ENCODE measurements around the gene DDX31.

The DDX31 gene

DNA sequence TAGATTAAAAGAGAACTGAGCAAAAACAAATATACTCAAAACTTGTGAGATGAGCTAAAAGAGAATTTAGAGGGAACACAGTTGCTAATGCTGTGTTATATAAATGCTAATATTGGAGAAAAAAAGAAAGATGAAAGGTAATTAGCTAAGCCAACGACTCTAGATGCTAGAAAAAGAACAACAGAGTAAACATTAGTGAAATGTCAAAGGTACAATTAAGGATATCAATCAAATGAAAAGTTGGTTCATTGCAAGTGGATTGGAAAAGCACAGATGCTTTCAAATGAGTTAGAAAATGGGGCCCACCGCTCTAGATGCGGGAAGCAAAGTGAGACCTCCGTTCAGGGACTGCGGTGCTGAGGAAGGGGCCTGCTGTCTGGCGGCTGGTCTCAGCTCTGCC, 105.3 kb downstream of the DDX31 start:
- H3K9me3 Mint-ChIP-seq, result peaks cover 2% of the 10 kb centered on the region
- TF ChIP-seq, protein P1, sequence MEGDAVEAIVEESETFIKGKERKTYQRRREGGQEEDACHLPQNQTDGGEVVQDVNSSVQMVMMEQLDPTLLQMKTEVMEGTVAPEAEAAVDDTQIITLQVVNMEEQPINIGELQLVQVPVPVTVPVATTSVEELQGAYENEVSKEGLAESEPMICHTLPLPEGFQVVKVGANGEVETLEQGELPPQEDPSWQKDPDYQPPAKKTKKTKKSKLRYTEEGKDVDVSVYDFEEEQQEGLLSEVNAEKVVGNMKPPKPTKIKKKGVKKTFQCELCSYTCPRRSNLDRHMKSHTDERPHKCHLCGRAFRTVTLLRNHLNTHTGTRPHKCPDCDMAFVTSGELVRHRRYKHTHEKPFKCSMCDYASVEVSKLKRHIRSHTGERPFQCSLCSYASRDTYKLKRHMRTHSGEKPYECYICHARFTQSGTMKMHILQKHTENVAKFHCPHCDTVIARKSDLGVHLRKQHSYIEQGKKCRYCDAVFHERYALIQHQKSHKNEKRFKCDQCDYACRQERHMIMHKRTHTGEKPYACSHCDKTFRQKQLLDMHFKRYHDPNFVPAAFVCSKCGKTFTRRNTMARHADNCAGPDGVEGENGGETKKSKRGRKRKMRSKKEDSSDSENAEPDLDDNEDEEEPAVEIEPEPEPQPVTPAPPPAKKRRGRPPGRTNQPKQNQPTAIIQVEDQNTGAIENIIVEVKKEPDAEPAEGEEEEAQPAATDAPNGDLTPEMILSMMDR (IDR thresholded peaks at IDR 0.05), result no peak
- H3K36me3 Mint-ChIP-seq (ENCODE audit: low read depth), result peaks cover 1% of the 10 kb centered on the region
- peaks cover 46% of the 10 kb centered on the region for H3K27me3 Mint-ChIP-seq (ENCODE audit: low read depth, poor library complexity)
- peaks cover 48% of the 10 kb centered on the region for H3K4me1 Mint-ChIP-seq
- H3K27ac Mint-ChIP-seq, result no peak overlapping the region
- DNase-seq, result no peak
- no peak overlapping the region for H3K4me3 Mint-ChIP-seq

DNA sequence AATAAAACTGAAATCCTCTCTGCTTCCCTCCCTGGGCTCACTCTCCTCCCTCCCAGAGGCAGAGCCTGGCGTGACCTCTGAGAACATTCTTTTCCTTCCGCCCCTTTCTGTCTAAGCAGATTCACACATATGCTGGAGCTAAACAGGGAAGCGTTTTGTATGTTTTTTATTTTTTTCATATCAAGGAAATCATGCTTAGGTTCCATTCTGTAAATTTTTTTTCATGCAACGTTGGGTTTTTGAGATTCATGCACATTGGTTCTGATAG, 107.5 kb downstream of the DDX31 start:
- peak overlapping the region; percentile 36 for H3K4me3 Mint-ChIP-seq
- H3K4me1 Mint-ChIP-seq, result peaks cover 62% of the 10 kb centered on the region
- TF ChIP-seq, protein P1 (IDR thresholded peaks at IDR 0.05), result no peak
- DNase-seq, result no peak
- H3K27ac Mint-ChIP-seq, result no peak overlapping the region
- H3K9me3 Mint-ChIP-seq, result peaks cover 14% of the 10 kb centered on the region
- H3K27me3 Mint-ChIP-seq (ENCODE audit: low read depth, poor library complexity), result peaks cover 44% of the 10 kb centered on the region
- peaks cover 11% of the 10 kb centered on the region for H3K36me3 Mint-ChIP-seq (ENCODE audit: low read depth)

GRCh38 chr9:132560616-132561202, 109.1 kb downstream of the DDX31 start:
- Mint-ChIP-seq H3K36me3 (ENCODE audit: low read depth) (peaks cover 11% of the 10 kb centered on the region), H3K27ac (peak overlapping the region; percentile 60), H3K4me3 (peak overlapping the region; percentile 24), H3K9me3 (peaks cover 14% of the 10 kb centered on the region), H3K27me3 (ENCODE audit: low read depth, poor library complexity) (peaks cover 41% of the 10 kb centered on the region), H3K4me1 (peaks cover 67% of the 10 kb centered on the region)
- TF ChIP-seq, protein P1 (IDR thresholded peaks at IDR 0.05), result no peak
- peak; percentile 56 for DNase-seq

DNA sequence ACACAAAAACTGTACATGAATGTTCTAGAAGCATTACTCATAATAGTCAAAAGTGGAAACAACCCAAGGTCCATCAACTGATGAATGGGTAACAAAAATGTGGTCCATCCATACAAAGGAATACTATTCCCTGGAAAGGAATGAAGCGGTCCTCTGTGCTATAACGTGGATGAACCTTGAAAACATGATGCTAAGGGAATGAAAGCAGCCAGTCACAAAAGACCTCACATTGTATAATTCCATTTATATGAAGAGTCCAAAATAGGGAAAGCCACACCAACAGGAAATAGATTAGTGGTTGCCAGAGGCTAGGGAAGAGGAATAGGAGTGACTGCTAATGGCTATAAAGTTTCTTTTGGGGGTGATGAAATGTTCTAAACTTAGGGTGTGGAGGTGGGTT, 110.1 kb downstream of the DDX31 start:
- H3K9me3 Mint-ChIP-seq, result peaks cover 14% of the 10 kb centered on the region
- no peak for DNase-seq
- peaks cover 39% of the 10 kb centered on the region for H3K27me3 Mint-ChIP-seq (ENCODE audit: low read depth, poor library complexity)
- H3K36me3 Mint-ChIP-seq (ENCODE audit: low read depth), result peaks cover 11% of the 10 kb centered on the region
- no peak overlapping the region for H3K4me3 Mint-ChIP-seq
- no peak overlapping the region for H3K27ac Mint-ChIP-seq
- TF ChIP-seq, protein P1 (IDR thresholded peaks at IDR 0.05), result no peak
- peaks cover 75% of the 10 kb centered on the region for H3K4me1 Mint-ChIP-seq

GRCh38 chr9:132557159-132557558, 112.6 kb downstream of the DDX31 start:
- DNase-seq, result no peak
- TF ChIP-seq, protein P1 (IDR thresholded peaks at IDR 0.05), result no peak
- Mint-ChIP-seq H3K27me3 (ENCODE audit: low read depth, poor library complexity) (peaks cover 26% of the 10 kb centered on the region), H3K9me3 (peaks cover 14% of the 10 kb centered on the region), H3K4me1 (peaks cover 71% of the 10 kb centered on the region), H3K36me3 (ENCODE audit: low read depth) (peaks cover 11% of the 10 kb centered on the region), H3K27ac (peak overlapping the region; percentile 21), H3K4me3 (peak overlapping the region; percentile 39)

- DNase-seq, result peak; percentile 48
These were observed 113.1 kb downstream of the DDX31 start for GRCh38 chr9:132556714-132557113.

More at GRCh38 chr9:132556714-132557113, 113.1 kb downstream of the DDX31 start:
- Mint-ChIP-seq H3K9me3 (peaks cover 14% of the 10 kb centered on the region), H3K27ac (peak overlapping the region; percentile 21), H3K36me3 (ENCODE audit: low read depth) (peaks cover 11% of the 10 kb centered on the region), H3K4me3 (peak overlapping the region; percentile 39), H3K4me1 (peaks cover 71% of the 10 kb centered on the region), H3K27me3 (ENCODE audit: low read depth, poor library complexity) (peaks cover 25% of the 10 kb centered on the region)
- TF ChIP-seq, protein P1 (IDR thresholded peaks at IDR 0.05), result no peak
